Gastrocnemius medialis (tissue), 4 donors: ENCODE measurements around the gene KIF1A.

Experiments
- CTCF ChIP-seq, 5 experiments: fragments of 450-650 bp in 3 of 5; fragments of 200-600 bp in 2 of 5; sonication (generic) in 2 of 5; IDR thresholded peaks in 4 of 5; conservative IDR thresholded peaks in 1 of 5; 1 replicate in 4 of 5; 2 replicates in 1 of 5; pipeline ENCODE4 v1.5.1; 2016 to 2019; ENCODE audit warnings: antibody characterized with exemption in 5 of 5, mild to moderate bottlenecking in 3 of 5, moderate library complexity in 3 of 5
- POLR2A ChIP-seq, 2 donors: fragments of 450-650 bp; IDR thresholded peaks; one replicate each; pipeline ENCODE4 v1.6.1; 2017; ENCODE audit warnings: antibody characterized with exemption in 2 of 2, mild to moderate bottlenecking in 2 of 2, moderate library complexity in 2 of 2

GRCh38 chr2:240806006-240806405, 14.0 kb downstream of the KIF1A start:
- no peak for TF ChIP-seq CTCF (IDR thresholded peaks at IDR 0.05 in 4 of 5, conservative IDR thresholded peaks at IDR 0.05 in 1 of 5)
- no peak for TF ChIP-seq POLR2A (IDR thresholded peaks at IDR 0.05)
